Stomach (tissue), 9 donors: ENCODE measurements around the gene PPP4R4. TPM values are rescaled to one million over a fixed set of nuclear protein-coding genes. Genes with fewer than 3 reads are reported as not detected.

Experiments
- DNase-seq, 2 donors: peaks; one replicate each; pipeline versions ENCODE4 v3.0.0 to v3.0.0-alpha.2; 2013 to 2019
- H3K27ac ChIP-seq, 5 donors: fragments of 200-600 bp in 4 of 5; sonication (generic) in 4 of 5; one replicate each; pipeline ENCODE4 v1.5.1; 2013 to 2019; ENCODE audit warnings: mild to moderate bottlenecking in 1 of 5, moderate library complexity in 1 of 5
- H3K27me3 ChIP-seq, 3 donors: fragments of 200-600 bp; sonication (generic); one replicate each; pipeline ENCODE4 v1.5.1; 2017 to 2019; ENCODE audit warnings: mixed run types in 1 of 3
- H3K36me3 ChIP-seq, 4 donors: fragments of 200-600 bp; sonication (generic); 1 replicate in 3 of 4; 2 replicates in 1 of 4; pipeline ENCODE4 v1.5.1; 2016 to 2019
- H3K4me1 ChIP-seq, 4 donors: fragments of 200-600 bp; sonication (generic); one replicate each; pipeline ENCODE4 v1.5.1; 2016 to 2019
- H3K4me3 ChIP-seq, 4 donors: fragments of 200-600 bp; sonication (generic) in 3 of 4; one replicate each; pipeline ENCODE4 v1.5.1; 2016 to 2019; ENCODE audit warnings: mild to moderate bottlenecking in 1 of 4
- H3K9me3 ChIP-seq, 4 donors: fragments of 200-600 bp; sonication (generic); one replicate each; pipeline ENCODE4 v1.5.1; 2016 to 2019
- CTCF ChIP-seq, 7 experiments: fragments of 450-650 bp in 4 of 7; fragments of 200-600 bp in 3 of 7; sonication (generic) in 3 of 7; IDR thresholded peaks; one replicate each; pipeline ENCODE4 v1.5.1; 2016 to 2019; ENCODE audit warnings: antibody characterized with exemption in 7 of 7, control low read depth in 2 of 7, mild to moderate bottlenecking in 1 of 7
- EP300 ChIP-seq: sonication (generic); formaldehyde crosslinking; IDR thresholded peaks from one replicate; pipeline ENCODE4 v1.6.1; 2017; ENCODE audit warnings: antibody characterized with exemption
- POLR2A ChIP-seq, 4 donors: fragments of 450-650 bp; IDR thresholded peaks; one replicate each; pipeline ENCODE4 v1.6.1; 2016; ENCODE audit warnings: antibody characterized with exemption in 4 of 4, control low read depth in 2 of 4, mild to moderate bottlenecking in 1 of 4, moderate library complexity in 1 of 4
- POLR2AphosphoS5 ChIP-seq, 3 donors: sonication (generic); formaldehyde crosslinking; IDR thresholded peaks; one replicate each; pipeline ENCODE4 v1.6.1; 2016; ENCODE audit warnings: antibody characterized with exemption in 3 of 3
- WGBS, 5 donors: extraction: QIAGEN DNeasy Blood & Tissue Kit in 3 of 5; methylation state at CpG; one replicate each; pipeline versions ENCODE4 v1.1.5 to v1.1.7; 2013 to 2018; 5-methylcytosine and 5-hydroxymethylcytosine counted together
- intact Hi-C: fragments of 100-400 bp; cut with DNase I; formaldehyde crosslinking; loops from one replicate; pipeline ENCODE4 v1.15.1; 2023; ENCODE audit warnings: low total_unique reads
- polyA plus RNA-seq, 3 donors: library from polyadenylated mRNA; stranded (reverse); fragments of 200-250 nt; gene quantifications; one replicate each; pipeline ENCODE4 v1.2.3, GENCODE V29; 2013
- total RNA-seq, 5 donors: library from RNA; depleted of rRNA; stranded (reverse); fragments of >200 nt; gene quantifications; one replicate each; pipeline versions ENCODE4 v1.1.0 to v1.2.3, GENCODE V29; 2014 to 2016
- donor health status: healthy with polysubstance abuse.
- donor health status: Bipolar disorder and iron deficiency.
- donor health status: healthy.

The PPP4R4 gene
- total and polyA plus RNA-seq, 8 donors = under 0.01 to 11.7 (median 0.50) TPM; not detected in 1

GRCh38 chr14:94163796-94164195, 10.3 kb upstream of the PPP4R4 start:
- no peaks in the 10 kb centered on the region for H3K9me3 ChIP-seq
- H3K27ac ChIP-seq = no peak overlapping the region
- no peaks in the 10 kb centered on the region for H3K36me3 ChIP-seq
- DNase-seq = no peak
- H3K27me3 ChIP-seq = peaks cover 0 to 19% (median 7%) of the 10 kb centered on the region in 3 donors
- intact Hi-C loops = no loop called here
- 64 to 78% (median 74%) methylated on average over 5 of the region's 5 CpGs for WGBS, 5 donors
- H3K4me3 ChIP-seq = no peak overlapping the region
- H3K4me1 ChIP-seq = peaks cover 11 to 24% (median 18%) of the 10 kb centered on the region in 4 donors
- TF ChIP-seq CTCF (IDR thresholded peaks at IDR 0.05) (no peak), EP300 (no peak), POLR2AphosphoS5 (IDR thresholded peaks at IDR 0.05) (no peak), POLR2A (IDR thresholded peaks at IDR 0.05) (no peak)

- H3K36me3 ChIP-seq = no peaks in the 10 kb centered on the region
- intact Hi-C loops = no loop called here
- TF ChIP-seq POLR2A (IDR thresholded peaks at IDR 0.05) (no peak), POLR2AphosphoS5 (IDR thresholded peaks at IDR 0.05) (peak in 1 of 3 donors; percentile 20)
- no peak overlapping the region for H3K27ac ChIP-seq
- peaks cover 11 to 24% (median 18%) of the 10 kb centered on the region in 4 donors for H3K4me1 ChIP-seq
- peaks cover 0 to 19% (median 7%) of the 10 kb centered on the region in 3 donors for H3K27me3 ChIP-seq
- no peaks in the 10 kb centered on the region for H3K9me3 ChIP-seq
- no peak overlapping the region for H3K4me3 ChIP-seq
- WGBS, 5 donors = 25 to 34% (median 34%) methylated on average over 20 to 26 of the region's 26 CpGs
- DNase-seq = peak in 1 of 2 donors; percentile 36
Observed at GRCh38 chr14:94164685-94165431, 9.3 kb upstream of the PPP4R4 start.

GRCh38 chr14:94165744-94166143, 8.4 kb upstream of the PPP4R4 start:
- DNase-seq = no peak
- H3K27ac ChIP-seq = no peak overlapping the region
- no peaks in the 10 kb centered on the region for H3K9me3 ChIP-seq
- intact Hi-C loops = no loop called here
- no peaks in the 10 kb centered on the region for H3K36me3 ChIP-seq
- 83 to 89% (median 86%) methylated on average over 3 of the region's 3 CpGs for WGBS, 5 donors
- no peak overlapping the region for H3K4me3 ChIP-seq
- TF ChIP-seq POLR2A (IDR thresholded peaks at IDR 0.05) (no peak), POLR2AphosphoS5 (IDR thresholded peaks at IDR 0.05) (no peak), EP300 (no peak), CTCF (IDR thresholded peaks at IDR 0.05) (no peak)
- H3K27me3 ChIP-seq = peaks cover 0 to 22% (median 7%) of the 10 kb centered on the region in 3 donors
- peaks cover 11 to 24% (median 18%) of the 10 kb centered on the region in 4 donors for H3K4me1 ChIP-seq

GRCh38 chr14:94170136-94170535, 4.0 kb upstream of the PPP4R4 start:
- TF ChIP-seq CTCF (IDR thresholded peaks at IDR 0.05) (no peak), POLR2AphosphoS5 (IDR thresholded peaks at IDR 0.05) (no peak), EP300 (no peak), POLR2A (IDR thresholded peaks at IDR 0.05) (no peak)
- no peak for DNase-seq
- peaks cover 11 to 21% (median 16%) of the 10 kb centered on the region in 4 donors for H3K4me1 ChIP-seq
- H3K4me3 ChIP-seq = no peak overlapping the region
- H3K27ac ChIP-seq = no peak overlapping the region
- intact Hi-C loops = no loop called here
- no peaks in the 10 kb centered on the region for H3K9me3 ChIP-seq
- WGBS, 5 donors = 78 to 84% (median 80%) methylated on average over 6 of the region's 6 CpGs
- peaks cover 0 to 54% (median 16%) of the 10 kb centered on the region in 3 donors for H3K27me3 ChIP-seq
- H3K36me3 ChIP-seq = no peaks in the 10 kb centered on the region

GRCh38 chr14:94171208-94171607, 2.9 kb upstream of the PPP4R4 start:
- 19 to 44% (median 35%) methylated on average over 3 of the region's 3 CpGs for WGBS, 5 donors
- Histone ChIP-seq H3K27ac (no peak overlapping the region), H3K4me1 (peaks cover 13 to 25% (median 21%) of the 10 kb centered on the region in 4 donors), H3K27me3 (peaks cover 0 to 54% (median 19%) of the 10 kb centered on the region in 3 donors), H3K36me3 (no peaks in the 10 kb centered on the region), H3K9me3 (no peaks in the 10 kb centered on the region), H3K4me3 (no peak overlapping the region)
- DNase-seq = no peak
- intact Hi-C loops = no loop called here
- no peak for TF ChIP-seq CTCF (IDR thresholded peaks at IDR 0.05)
- TF ChIP-seq POLR2AphosphoS5 (IDR thresholded peaks at IDR 0.05) = no peak
- no peak for TF ChIP-seq EP300
- no peak for TF ChIP-seq POLR2A (IDR thresholded peaks at IDR 0.05)
